D721Med (cell line): Measurements from ENCODE around the gene DUSP9.
"Not testable (repeated sequence)": the region's sequence is repeated elsewhere in the genome, so short reads cannot be mapped to it uniquely, and the experiment has no call there.

Experiments used
- DNase-seq: peaks from one replicate; pipeline ENCODE4 v3.0.0; 2011; ENCODE audit warnings: low spot score; ENCODE audit not compliant: insufficient read length
- FAIRE-seq: peaks from 2 replicates; lab custom pipeline; 2011; peaks lifted over from hg19 to GRCh38; lab: Jason Lieb, UNC
- CTCF ChIP-seq: IDR thresholded peaks from 2 replicates; pipeline ENCODE4 v1.5.1; 2012; ENCODE audit warnings: mild to moderate bottlenecking, control low read depth; ENCODE audit not compliant: insufficient read depth; ENCODE audit errors: missing control alignments

Gene DUSP9

GRCh38 chrX:153694687-153695270, 47.8 kb downstream of the DUSP9 start:
- no peak for FAIRE-seq
- no peak for DNase-seq
- no peak for TF ChIP-seq CTCF

- FAIRE-seq (no peak), DNase-seq (no peak)
- no peak for TF ChIP-seq CTCF
These were observed 49.1 kb downstream of the DUSP9 start for GRCh38 chrX:153696100-153696499.

- DNase-seq, FAIRE-seq: not testable (repeated sequence)
These were observed 49.5 kb downstream of the DUSP9 start for GRCh38 chrX:153696538-153696937.

- not testable (repeated sequence) for DNase-seq, FAIRE-seq
These were observed 50.2 kb downstream of the DUSP9 start for GRCh38 chrX:153696986-153697722.

GRCh38 chrX:153697924-153698865, 51.2 kb downstream of the DUSP9 start:
- FAIRE-seq: no peak
- DNase-seq: no peak
- TF ChIP-seq CTCF: no peak

GRCh38 chrX:153699210-153699783, 52.3 kb downstream of the DUSP9 start:
- DNase-seq, FAIRE-seq: not testable (repeated sequence)

- not testable (repeated sequence) for DNase-seq, FAIRE-seq
These were observed 52.9 kb downstream of the DUSP9 start for GRCh38 chrX:153699784-153700371.

GRCh38 chrX:153700376-153700945, 53.5 kb downstream of the DUSP9 start:
- DNase-seq: no peak
- FAIRE-seq: no peak
- TF ChIP-seq CTCF: no peak
